Neural cell (in vitro differentiated cells): ENCODE data around the gene TTC34.

Source experiments
- CTCF ChIP-seq: fragments of 450-650 bp; IDR thresholded peaks from 2 replicates; pipeline ENCODE4 v1.5.1; 2014; ENCODE audit warnings: antibody characterized with exemption, mild to moderate bottlenecking, moderate library complexity; ENCODE audit not compliant: poor library complexity, severe bottlenecking
- EP300 ChIP-seq: fragments of 450-650 bp; conservative IDR thresholded peaks from 2 replicates; pipeline ENCODE4 v1.6.1; 2014; ENCODE audit warnings: antibody characterized with exemption, mild to moderate bottlenecking, moderate library complexity; ENCODE audit not compliant: poor library complexity, severe bottlenecking
- EZH2 ChIP-seq: fragments of 200-600, 300-800 bp; shearing (Covaris generic), sonication (generic); IDR thresholded peaks from 2 replicates; pipeline ENCODE4 v1.6.1; 2014; ENCODE audit warnings: antibody characterized with exemption, low read length, borderline replicate concordance, mild to moderate bottlenecking; ENCODE audit not compliant: insufficient read depth, poor library complexity, severe bottlenecking
- MXI1 ChIP-seq: fragments of 450-650 bp; conservative IDR thresholded peaks from 2 replicates; pipeline ENCODE4 v1.6.1; 2014; ENCODE audit warnings: antibody characterized with exemption, mild to moderate bottlenecking; ENCODE audit not compliant: poor library complexity, severe bottlenecking
- POLR2AphosphoS5 ChIP-seq: IDR thresholded peaks from 2 replicates; pipeline ENCODE4 v1.6.1; 2012
- RAD21 ChIP-seq: fragments of 450-650 bp; conservative IDR thresholded peaks from 2 replicates; pipeline ENCODE4 v1.6.1; 2014; ENCODE audit warnings: antibody characterized with exemption, mild to moderate bottlenecking, moderate library complexity
- REST ChIP-seq: IDR thresholded peaks from 2 replicates; pipeline ENCODE4 v1.6.1; 2012; ENCODE audit warnings: borderline replicate concordance
- SMC3 ChIP-seq: fragments of 450-650 bp; conservative IDR thresholded peaks from 2 replicates; pipeline ENCODE4 v1.6.1; 2014; ENCODE audit warnings: antibody characterized with exemption, mild to moderate bottlenecking, moderate library complexity; ENCODE audit not compliant: poor library complexity
- TAF1 ChIP-seq: IDR thresholded peaks from 2 replicates; pipeline ENCODE4 v1.6.1; 2012; ENCODE audit warnings: low read depth

GRCh38 chr1:2602311-2602835 is 199.1 kb downstream of the TTC34 start:
- TF ChIP-seq POLR2AphosphoS5 (no peak), CTCF (no peak), EZH2 (no peak), EP300 (no peak), REST (no peak), TAF1 (no peak), MXI1 (no peak), RAD21 (no peak), SMC3 (no peak)
